Right ventricle myocardium superior (tissue), 1 donor: Measurements from ENCODE around the gene SIRT1. TPM values are rescaled to one million over a fixed set of nuclear protein-coding genes. Genes with fewer than 3 reads are reported as not detected.
A peak's percentile ranks its signal among the peaks of the same experiment; 100 is the strongest.
"Not testable (repeated sequence)": the region's sequence is repeated elsewhere in the genome, so short reads cannot be mapped to it uniquely, and the experiment has no call there.

Experiments
- ATAC-seq: fragments of 200-7000 bp; cut with Tn5 transposase; one replicate; pipeline ENCODE4 v1.9.1; 2020; ENCODE audit warnings: mild to moderate bottlenecking; ENCODE audit not compliant: poor library complexity
- DNase-seq: peaks from one replicate; pipeline ENCODE4 v3.0.0-alpha.2; 2020
- intact Hi-C: fragments of 100-400 bp; cut with DNase I; formaldehyde crosslinking; loops from one replicate; pipeline ENCODE4 v1.11.2; 2022
- total RNA-seq: library from RNA; stranded (reverse); fragmentation: NEBNext Ultra II Directional; extraction: Animal tissue kit (Norgen Biotek cat#: 25700); gene quantifications from one replicate; pipeline ENCODE4 v1.2.1, GENCODE V29; 2021
- donor health status: DM: no; HTN: yes; CAD: no; lungs with severe emphysema.

Gene SIRT1
- total RNA-seq, 1 donor from 2014 or later: 11.7 TPM

DNA sequence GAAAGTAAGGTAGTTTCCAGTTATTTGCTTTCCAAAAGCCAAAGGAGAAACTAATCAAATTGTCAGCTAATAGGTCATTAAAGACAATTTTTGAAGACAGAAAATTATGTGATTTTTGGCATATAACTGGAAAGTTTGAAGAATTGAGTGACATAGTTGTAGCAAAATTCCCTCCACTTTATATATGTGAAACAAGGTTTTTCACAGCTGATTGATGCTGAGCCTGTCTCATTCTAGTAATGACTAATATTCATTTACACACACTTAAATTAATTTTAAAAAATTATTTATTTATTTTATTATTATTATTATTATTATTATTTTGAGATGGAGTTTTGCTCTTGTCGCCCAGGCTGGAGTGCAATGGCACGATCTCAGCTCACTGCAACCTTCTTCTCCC, 16.3 kb upstream of the SIRT1 start:
- no peak for DNase-seq
- ATAC-seq: no peak
- intact Hi-C loops: no loop called here

DNA sequence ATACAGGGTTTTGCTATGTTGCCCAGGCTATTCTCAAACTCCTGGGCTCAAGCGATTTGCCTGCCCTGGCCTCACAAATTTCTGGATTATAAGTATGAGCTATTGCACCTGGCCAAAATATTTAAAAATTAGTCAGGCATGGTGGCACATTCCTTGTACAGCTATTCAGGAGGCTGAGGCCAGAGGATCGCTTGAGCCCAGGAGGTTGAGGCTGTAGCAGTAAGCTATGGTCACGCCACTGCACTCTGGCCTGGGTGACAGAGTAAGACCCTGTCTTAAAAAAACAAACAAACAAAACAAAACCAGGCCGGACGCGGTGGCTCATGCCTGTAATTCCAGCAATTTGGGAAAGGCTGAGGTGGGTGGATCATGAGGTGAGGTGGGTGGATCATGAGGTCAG, 14.5 kb upstream of the SIRT1 start:
- intact Hi-C loops: no loop called here
- ATAC-seq (no peak), DNase-seq (no peak)

DNA sequence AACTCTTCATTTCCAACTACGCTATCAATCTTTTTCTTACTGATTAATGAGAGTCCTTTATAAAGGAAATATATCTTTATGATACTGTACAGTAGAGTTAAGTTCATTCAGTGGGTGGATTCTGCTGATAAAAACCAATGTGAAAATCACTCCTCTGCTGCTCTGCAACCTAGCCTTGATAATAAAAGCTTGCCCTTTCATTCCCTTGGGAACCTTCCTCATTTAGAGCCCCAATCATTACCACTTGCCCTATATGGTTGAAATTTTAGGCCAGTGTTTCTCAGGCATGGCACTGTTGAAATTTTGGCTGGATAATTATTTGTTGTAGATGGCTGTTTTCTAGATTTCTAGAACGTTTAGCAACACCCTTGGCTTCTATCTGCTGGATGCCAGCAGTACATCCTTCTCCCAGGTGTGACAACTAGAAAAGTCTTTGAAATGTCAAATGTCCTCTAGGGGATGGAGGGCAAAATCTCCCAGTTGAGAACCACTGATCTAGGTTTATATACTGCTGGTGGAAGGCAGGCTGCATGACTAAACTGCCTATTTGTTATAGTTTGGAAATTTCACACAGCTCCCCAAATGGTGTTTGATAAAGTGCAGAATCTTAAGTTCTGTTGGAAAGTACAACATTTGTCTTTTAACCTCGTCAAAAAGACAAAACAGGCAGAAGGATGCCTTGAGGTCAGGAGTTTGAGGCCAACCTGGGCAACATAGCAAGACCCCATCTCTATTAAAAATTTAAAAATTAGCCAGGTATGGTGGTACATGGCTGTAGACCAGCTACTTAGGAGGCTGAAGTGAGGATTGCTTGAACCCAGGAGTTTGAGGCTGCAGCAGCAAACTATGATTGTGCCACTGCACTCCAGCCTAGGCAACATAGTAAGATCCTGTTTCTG, 8.9 kb upstream of the SIRT1 start:
- DNase-seq (no peak), ATAC-seq (no peak)
- intact Hi-C loops: no loop called here

DNA sequence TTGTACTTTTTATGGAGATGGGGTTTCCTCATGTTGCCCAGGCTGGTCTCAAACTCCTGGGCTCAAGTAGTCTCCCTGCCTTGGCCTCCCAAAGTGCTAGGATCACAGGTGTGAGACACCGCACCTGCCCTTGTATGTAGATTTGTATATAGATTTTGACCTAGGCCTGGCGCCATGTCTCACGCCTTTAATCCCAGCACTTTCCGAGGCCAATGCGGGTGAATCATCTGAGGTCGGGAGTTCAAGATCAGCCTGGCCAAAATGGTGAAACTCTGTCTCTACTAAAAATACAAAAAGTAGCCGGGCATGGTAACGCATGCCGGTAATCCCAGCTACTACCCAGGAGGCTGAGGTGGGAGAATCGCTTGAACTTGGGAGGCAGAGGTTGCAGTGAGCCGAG, 7.0 kb upstream of the SIRT1 start:
- DNase-seq, intact Hi-C loops, ATAC-seq: not testable (repeated sequence)

DNA sequence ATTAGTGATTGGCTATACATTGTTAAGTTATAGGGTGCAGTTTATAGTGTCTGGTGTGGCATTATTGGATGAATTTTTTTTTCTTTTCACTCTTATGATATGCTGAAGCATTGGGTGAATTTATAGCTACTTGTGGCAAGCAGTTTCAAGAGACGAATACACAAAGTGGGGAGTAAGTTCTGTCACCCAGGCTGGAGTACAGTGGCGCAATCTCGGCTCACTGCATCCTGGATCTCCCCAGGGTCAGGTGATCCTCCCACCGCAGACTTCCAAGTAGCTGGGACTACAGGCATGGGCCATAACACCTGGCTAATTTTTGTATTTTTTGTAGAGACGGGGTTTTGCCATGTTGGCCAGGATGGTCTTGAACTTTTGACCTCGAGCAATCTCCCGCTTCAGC, 6.3 kb upstream of the SIRT1 start:
- ATAC-seq (no peak), DNase-seq (no peak)
- intact Hi-C loops: no loop called here

DNA sequence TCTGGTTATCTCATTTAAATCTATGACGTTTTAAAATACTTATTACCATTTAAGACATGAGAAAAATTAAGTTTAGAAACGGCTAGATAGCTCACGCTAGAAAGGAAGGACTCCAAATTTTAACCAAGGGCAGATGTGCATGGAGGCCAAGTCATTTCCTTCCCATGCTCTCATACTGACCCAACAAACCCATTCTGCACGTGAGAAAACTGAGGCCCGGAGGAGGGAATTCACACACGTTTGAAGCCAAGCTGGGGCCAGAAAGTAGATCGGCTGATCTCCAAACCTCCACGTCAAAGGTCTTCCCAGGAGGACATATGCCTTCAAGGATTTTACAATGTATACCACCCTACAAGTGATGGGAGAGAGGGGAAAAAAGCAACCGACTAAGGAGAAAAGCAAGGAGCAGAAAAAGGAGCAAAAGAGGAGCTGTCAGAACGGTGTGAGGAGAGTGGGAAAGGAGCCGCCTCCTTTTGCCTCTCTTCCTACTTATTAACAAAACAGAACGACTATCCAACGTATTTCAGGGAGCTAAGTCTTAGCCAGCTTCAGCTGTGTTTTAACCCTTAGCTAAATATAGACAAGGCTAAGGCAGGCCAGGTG, 645 bp upstream of the SIRT1 start:
- no peak for ATAC-seq
- no peak for DNase-seq
- intact Hi-C loops: no loop called here

DNA sequence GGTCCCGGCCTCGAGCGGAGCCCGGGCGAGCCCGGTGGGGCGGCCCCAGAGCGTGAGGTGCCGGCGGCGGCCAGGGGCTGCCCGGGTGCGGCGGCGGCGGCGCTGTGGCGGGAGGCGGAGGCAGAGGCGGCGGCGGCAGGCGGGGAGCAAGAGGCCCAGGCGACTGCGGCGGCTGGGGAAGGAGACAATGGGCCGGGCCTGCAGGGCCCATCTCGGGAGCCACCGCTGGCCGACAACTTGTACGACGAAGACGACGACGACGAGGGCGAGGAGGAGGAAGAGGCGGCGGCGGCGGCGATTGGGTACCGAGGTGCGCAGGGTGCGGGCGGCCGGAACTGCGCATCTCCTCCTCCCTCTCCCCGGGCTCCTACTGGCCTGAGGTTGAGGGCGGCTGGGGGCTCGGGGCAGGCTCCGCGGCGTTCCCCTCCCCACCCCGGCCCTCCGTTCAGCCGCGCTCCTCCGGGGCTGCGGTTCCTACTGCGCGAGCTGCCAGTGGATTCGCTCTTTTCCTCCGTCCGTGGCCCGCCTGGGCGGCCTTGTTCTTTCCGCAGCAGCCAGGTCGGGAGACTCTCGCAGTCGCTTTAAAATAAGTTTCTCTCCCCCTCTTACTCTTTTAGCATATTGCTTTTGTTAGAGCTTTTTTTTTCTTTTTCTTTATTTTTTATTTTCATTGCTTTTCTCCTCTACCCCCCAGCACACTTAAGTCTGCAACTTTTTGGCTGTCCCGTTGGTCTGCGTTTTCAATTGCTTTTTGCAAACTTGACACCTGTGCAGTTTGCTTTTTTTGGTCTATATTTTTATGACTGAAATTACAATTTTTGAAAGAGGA, 600 bp downstream of the SIRT1 start:
- intact Hi-C loops: no loop called here
- ATAC-seq (peak; percentile 75), DNase-seq (peak; percentile 90)

DNA sequence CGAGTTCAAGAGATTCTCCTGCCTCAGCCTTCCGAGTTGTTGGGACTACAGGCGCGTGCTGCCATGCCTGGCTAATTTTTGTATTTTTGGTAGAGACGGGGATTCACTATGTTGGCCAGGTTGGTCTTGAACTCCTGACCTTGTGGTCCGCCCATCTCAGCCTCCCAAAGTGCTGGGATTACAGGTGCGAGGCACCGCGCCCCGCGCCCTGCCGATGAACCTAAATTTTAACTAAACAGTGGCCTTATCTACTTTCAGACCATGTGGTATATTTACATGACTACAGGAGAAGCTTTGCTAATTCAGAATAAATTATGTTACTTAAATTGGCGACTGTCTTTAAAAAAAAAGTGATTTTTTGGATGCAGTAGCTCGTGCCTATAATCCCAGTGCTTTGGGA, 9.2 kb downstream of the SIRT1 start:
- DNase-seq: no peak
- ATAC-seq: no peak
- intact Hi-C loops: no loop called here

DNA sequence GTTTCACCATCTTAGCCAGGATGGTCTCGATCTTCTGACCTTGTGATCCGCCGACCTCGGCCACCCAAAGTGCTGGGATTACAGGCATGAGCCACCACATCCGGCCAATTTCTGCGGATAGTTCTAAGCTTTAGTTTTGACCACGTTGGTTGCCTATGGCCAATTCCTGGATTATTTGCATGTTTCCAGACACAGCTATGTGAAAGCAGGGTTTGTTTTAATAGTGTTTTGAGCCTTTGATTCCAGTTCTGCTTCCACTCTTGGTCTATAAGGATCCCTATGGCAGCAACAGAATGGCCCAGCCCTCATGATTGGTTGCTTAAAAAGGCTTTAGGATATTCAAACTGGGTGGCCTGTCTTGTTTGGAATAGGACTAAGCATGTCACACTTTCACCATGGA, 19.1 kb downstream of the SIRT1 start:
- ATAC-seq (no peak), DNase-seq (no peak)
- intact Hi-C loops: no loop called here

DNA sequence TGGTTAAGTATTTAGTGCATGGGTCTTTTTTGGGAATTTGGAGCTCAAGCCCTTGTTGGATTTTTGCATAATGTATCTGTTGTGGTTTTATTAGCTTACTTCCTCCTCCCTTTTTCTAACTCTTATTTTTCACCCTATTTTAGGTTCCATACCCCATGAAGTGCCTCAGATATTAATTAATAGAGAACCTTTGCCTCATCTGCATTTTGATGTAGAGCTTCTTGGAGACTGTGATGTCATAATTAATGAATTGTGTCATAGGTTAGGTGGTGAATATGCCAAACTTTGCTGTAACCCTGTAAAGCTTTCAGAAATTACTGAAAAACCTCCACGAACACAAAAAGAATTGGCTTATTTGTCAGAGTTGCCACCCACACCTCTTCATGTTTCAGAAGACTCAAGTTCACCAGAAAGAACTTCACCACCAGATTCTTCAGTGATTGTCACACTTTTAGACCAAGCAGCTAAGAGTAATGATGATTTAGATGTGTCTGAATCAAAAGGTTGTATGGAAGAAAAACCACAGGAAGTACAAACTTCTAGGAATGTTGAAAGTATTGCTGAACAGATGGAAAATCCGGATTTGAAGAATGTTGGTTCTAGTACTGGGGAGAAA, 28.0 kb downstream of the SIRT1 start:
- intact Hi-C loops: no loop called here
- DNase-seq: no peak
- no peak for ATAC-seq

DNA sequence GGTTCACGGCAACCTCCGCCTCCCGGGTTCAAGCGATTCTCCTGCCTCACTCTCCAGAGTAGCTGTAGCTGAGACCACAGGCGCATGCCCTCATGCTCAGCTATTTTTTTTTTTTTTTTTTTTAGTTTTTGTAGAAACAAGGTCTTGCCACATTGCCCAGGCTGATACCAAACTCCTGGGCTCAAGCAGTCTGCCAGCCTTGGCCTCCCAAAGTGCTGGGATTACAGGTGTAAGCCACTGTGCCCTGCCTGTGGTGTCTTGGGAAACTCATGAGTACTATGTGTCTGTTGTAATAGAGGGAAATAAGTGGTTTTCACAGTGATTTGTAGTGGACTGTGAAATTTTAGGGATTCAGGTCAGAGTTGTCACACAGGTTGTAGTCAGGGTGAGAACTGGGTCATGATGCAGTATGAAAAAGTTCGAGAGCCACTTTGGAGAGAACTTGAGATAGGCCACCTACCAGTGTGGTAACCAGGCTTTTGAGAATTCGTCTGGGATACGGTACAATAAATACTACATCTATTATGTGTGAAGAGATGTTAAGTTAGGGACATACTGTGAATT, 30.4 kb downstream of the SIRT1 start:
- intact Hi-C loops: no loop called here
- DNase-seq (no peak), ATAC-seq (no peak)

DNA sequence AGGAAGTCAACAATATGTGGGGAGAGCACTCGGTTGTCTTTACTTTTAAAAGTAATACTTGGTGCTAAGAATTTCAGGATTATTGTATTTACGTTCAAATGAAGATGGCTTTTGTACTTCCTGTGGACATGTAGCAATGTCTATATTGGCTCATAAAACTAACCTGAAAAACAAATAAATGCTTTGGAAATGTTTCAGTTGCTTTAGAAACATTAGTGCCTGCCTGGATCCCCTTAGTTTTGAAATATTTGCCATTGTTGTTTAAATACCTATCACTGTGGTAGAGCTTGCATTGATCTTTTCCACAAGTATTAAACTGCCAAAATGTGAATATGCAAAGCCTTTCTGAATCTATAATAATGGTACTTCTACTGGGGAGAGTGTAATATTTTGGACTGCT, 32.7 kb downstream of the SIRT1 start:
- ATAC-seq: no peak

DNA sequence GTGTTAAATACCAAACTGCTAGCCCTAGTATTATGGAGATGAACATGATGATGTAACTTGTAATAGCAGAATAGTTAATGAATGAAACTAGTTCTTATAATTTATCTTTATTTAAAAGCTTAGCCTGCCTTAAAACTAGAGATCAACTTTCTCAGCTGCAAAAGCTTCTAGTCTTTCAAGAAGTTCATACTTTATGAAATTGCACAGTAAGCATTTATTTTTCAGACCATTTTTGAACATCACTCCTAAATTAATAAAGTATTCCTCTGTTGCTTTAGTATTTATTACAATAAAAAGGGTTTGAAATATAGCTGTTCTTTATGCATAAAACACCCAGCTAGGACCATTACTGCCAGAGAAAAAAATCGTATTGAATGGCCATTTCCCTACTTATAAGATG, 33.2 kb downstream of the SIRT1 start:
- intact Hi-C loops: no loop called here
- no peak for ATAC-seq

More for the DNA sequence above, 32.7 kb downstream of the SIRT1 start:
- DNase-seq: no peak
- intact Hi-C loops: no loop called here

DNA sequence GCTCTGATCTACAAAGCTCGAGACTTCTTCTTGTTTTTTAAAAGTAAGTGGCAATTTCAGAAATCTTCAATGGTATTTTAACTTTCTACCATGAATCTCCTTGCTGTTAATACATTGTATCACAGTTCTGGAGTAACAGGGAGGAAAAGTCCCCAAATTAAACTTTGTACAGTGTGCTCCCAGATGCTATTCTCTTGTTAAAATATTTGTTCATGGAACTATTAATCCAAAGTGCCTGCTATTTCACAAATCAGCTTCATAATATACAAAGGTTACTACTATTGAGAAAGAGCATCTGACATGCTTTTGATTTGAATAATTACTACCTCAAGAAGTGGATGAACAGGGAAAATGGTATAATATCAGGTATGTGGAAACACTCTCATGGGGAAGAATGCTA, 36.6 kb downstream of the SIRT1 start:
- DNase-seq: no peak
- intact Hi-C loops: no loop called here
- no peak for ATAC-seq

More for the DNA sequence above, 33.2 kb downstream of the SIRT1 start:
- no peak for DNase-seq

DNA sequence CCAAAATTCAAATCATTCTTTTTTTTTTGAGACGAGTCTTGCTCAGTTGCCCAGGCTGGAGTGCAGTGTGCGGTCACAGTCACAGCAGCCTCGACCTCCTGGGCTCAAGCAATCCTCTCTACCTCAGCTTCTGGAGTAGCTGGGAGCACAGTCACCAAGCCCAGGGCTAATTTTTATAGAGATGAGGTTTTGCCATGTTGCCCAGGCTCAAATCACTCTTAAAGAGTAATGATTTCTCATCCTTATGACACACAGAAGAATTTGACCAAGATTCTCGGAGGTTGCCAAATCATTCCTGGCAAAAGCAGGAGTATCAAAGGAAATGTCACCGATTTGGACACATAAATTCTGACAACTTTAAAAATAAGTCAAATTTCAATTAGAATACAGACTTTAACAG, 39.1 kb downstream of the SIRT1 start:
- ATAC-seq: no peak
- intact Hi-C loops: no loop called here
- DNase-seq: no peak

DNA sequence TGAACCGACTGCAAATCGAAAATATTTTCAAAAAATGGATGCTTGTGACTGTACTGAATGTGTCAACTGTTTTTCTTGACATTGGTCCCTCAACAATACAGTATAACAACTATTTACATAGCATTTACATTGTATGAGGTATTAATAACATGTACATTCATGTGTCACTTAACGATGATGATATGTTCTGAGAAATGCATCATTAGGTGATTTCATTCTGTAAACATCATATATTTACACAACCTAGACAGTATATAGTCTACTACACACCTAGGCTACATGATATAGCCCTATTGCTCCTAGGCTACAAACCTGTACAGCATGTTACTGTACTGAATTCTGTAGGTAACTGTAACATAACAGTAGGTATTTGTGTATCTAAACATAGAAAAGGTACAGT, 39.7 kb downstream of the SIRT1 start:
- ATAC-seq: no peak
- no peak for DNase-seq
- intact Hi-C loops: no loop called here

DNA sequence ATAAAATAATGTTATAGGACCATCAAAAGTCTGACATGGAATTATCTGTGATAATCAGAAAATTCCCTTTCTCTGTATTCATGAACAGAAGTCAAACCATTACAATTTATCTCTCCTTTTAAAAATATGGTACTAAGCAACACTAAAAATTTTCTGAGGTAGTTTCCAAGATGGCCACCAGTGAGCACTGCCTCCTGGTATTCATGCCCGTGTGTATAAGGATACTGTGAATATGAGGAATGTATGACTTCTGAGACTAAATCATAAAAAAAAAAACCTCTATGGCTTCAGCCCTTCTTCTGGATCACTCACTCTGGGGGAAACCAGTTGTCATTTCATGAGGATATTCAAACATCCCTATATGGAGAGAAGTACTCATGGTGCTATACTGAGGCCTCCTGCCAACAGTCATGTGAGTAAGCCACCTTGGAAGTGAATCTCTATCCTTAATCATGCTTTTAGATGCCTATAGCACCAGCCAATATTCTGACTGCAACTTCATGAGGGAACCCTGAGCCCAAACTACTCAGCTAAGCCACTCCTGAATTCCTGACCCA, 41.1 kb downstream of the SIRT1 start:
- intact Hi-C loops: no loop called here
- no peak for DNase-seq
- ATAC-seq: no peak

DNA sequence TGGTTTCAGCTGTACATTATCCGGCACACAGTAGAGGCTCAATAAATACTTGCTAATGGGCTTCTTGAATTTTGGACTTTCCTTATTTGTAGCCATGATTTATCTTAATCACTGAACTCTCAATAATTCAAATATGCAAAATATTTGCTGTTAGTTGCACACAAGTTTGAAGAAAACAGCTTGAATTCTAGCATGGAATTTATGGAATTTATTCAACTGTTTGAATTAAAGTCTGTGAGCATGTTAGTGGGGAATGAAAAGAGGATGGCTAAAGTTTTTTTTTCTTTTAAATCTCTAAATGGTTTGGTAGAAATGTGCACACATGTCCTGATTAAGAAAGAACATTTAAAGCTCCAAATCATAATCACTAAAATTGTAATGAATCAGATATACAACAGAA, 42.5 kb downstream of the SIRT1 start:
- DNase-seq: no peak
- intact Hi-C loops: no loop called here
- ATAC-seq: no peak

DNA sequence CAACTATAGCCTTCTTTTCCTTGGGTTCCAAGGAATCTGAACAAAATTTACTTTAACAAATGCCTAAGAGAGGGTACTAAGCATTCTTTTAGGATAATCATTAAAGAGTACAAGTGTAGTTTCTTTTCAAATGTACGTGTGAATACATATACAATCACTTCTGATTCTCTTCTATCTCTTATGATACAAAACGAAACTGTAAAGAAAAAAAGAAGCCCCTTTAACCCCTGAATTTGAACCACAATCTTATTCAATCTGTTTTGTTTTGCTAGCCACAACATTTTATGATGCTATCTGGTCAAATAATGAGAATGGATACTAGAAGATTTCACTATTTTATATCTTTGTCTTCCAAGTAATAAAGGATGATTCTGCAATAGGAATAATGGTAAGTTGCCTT, 48.7 kb downstream of the SIRT1 start:
- ATAC-seq (no peak), DNase-seq (no peak)
- intact Hi-C loops: no loop called here
